ENCODE measurements around the gene CDH4.

The CDH4 gene

DNA sequence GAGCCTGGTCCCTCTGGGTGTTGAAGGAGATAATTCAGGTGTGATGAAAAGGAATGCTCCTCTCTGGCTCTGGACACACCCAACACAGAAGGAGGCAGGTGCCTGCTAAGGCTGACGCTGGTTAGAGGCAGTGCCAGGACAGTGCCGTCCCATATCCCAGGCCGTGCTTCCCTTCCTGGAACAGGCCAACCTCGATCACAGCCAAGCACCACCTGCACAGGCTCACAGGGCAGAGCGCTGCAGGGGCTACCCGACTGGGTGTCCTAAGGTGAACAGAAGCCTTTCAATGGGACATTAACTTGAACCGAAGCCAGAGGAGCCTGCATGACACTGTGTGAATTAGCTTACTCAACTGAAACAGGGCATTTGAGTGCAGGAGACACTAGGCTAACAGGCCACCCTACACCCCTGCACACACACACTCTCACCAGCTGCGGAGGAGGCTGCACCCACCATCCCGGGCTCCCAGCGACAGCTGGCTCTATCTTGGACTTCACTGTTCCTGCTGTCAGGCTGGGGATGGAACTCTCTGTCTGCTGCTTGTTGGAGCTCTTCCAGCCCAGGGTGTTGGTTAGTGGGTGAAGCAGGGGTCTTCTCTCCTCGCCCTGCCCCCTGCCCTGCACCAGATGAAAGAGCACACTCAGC, 466.4 kb downstream of the CDH4 start:
- TF ChIP-seq MAX (IDR thresholded peaks at IDR 0.05): no peak
- TF ChIP-seq CEBPB (IDR thresholded peaks at IDR 0.05): no peak
- TF ChIP-seq EGR1 (IDR thresholded peaks at IDR 0.05): no peak
- no peak for TF ChIP-seq TEAD4 (IDR thresholded peaks at IDR 0.05)
- no peak for TF ChIP-seq ZBTB7A (IDR thresholded peaks at IDR 0.05; ENCODE audit: low read depth)
- TF ChIP-seq, protein P1, sequence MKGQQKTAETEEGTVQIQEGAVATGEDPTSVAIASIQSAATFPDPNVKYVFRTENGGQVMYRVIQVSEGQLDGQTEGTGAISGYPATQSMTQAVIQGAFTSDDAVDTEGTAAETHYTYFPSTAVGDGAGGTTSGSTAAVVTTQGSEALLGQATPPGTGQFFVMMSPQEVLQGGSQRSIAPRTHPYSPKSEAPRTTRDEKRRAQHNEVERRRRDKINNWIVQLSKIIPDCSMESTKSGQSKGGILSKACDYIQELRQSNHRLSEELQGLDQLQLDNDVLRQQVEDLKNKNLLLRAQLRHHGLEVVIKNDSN (IDR thresholded peaks at IDR 0.05): no peak
- no peak for TF ChIP-seq RAD21 (IDR thresholded peaks at IDR 0.05; ENCODE audit: low read depth)
- no peak for TF ChIP-seq CREB1 (IDR thresholded peaks at IDR 0.05; ENCODE audit: low read depth)
- no peak for TF ChIP-seq FOXM1 (IDR thresholded peaks at IDR 0.05; ENCODE audit: borderline replicate concordance, low read depth)
- TF ChIP-seq TAF1 (IDR thresholded peaks at IDR 0.05; ENCODE audit: low read depth): no peak
- TF ChIP-seq NFIC (IDR thresholded peaks at IDR 0.05): no peak
- TF ChIP-seq, protein P2, sequence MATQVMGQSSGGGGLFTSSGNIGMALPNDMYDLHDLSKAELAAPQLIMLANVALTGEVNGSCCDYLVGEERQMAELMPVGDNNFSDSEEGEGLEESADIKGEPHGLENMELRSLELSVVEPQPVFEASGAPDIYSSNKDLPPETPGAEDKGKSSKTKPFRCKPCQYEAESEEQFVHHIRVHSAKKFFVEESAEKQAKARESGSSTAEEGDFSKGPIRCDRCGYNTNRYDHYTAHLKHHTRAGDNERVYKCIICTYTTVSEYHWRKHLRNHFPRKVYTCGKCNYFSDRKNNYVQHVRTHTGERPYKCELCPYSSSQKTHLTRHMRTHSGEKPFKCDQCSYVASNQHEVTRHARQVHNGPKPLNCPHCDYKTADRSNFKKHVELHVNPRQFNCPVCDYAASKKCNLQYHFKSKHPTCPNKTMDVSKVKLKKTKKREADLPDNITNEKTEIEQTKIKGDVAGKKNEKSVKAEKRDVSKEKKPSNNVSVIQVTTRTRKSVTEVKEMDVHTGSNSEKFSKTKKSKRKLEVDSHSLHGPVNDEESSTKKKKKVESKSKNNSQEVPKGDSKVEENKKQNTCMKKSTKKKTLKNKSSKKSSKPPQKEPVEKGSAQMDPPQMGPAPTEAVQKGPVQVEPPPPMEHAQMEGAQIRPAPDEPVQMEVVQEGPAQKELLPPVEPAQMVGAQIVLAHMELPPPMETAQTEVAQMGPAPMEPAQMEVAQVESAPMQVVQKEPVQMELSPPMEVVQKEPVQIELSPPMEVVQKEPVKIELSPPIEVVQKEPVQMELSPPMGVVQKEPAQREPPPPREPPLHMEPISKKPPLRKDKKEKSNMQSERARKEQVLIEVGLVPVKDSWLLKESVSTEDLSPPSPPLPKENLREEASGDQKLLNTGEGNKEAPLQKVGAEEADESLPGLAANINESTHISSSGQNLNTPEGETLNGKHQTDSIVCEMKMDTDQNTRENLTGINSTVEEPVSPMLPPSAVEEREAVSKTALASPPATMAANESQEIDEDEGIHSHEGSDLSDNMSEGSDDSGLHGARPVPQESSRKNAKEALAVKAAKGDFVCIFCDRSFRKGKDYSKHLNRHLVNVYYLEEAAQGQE (IDR thresholded peaks at IDR 0.05; ENCODE audit: low read depth): no peak
- no peak for TF ChIP-seq TCF12 (IDR thresholded peaks at IDR 0.05; ENCODE audit: low read depth)
- no peak for TF ChIP-seq YY1 (IDR thresholded peaks at IDR 0.05; ENCODE audit: low read depth)
- TF ChIP-seq EP300 (IDR thresholded peaks at IDR 0.05; ENCODE audit: borderline replicate concordance): no peak

GRCh38 chr20:61719691-61720347, 467.8 kb downstream of the CDH4 start:
- TF ChIP-seq CEBPB (IDR thresholded peaks at IDR 0.05): no peak
- TF ChIP-seq NFIC (IDR thresholded peaks at IDR 0.05): no peak
- no peak for TF ChIP-seq TCF12 (IDR thresholded peaks at IDR 0.05; ENCODE audit: low read depth)
- TF ChIP-seq, protein P1 (IDR thresholded peaks at IDR 0.05): no peak
- no peak for TF ChIP-seq RAD21 (IDR thresholded peaks at IDR 0.05; ENCODE audit: low read depth)
- no peak for TF ChIP-seq TAF1 (IDR thresholded peaks at IDR 0.05; ENCODE audit: low read depth)
- TF ChIP-seq MAX (IDR thresholded peaks at IDR 0.05): no peak
- TF ChIP-seq, protein P2 (IDR thresholded peaks at IDR 0.05; ENCODE audit: low read depth): no peak
- TF ChIP-seq CREB1 (IDR thresholded peaks at IDR 0.05; ENCODE audit: low read depth): no peak
- no peak for TF ChIP-seq EGR1 (IDR thresholded peaks at IDR 0.05)
- no peak for TF ChIP-seq YY1 (IDR thresholded peaks at IDR 0.05; ENCODE audit: low read depth)

DNA sequence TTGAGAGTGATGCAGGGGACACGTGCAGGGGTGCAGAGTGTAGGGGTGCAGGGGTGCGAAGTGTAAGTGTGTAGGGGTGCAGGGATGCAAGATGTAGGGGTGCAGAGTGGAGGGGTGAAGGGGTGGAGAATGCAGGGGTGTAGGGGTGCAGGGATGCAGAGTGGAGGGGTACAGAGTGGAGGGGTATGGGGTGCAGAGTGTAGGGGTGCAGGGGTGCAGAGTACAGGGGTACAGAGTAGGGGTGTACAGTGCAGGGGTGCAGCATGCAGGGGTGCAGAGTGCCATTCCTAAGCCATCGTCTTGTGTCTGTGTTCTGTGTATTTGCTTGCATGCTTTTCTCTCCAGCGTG, 468.3 kb downstream of the CDH4 start:
- TF ChIP-seq CEBPB (IDR thresholded peaks at IDR 0.05) (no peak), TEAD4 (IDR thresholded peaks at IDR 0.05) (no peak), ZBTB7A (IDR thresholded peaks at IDR 0.05; ENCODE audit: low read depth) (no peak), MAX (IDR thresholded peaks at IDR 0.05) (no peak), CREB1 (IDR thresholded peaks at IDR 0.05; ENCODE audit: low read depth) (no peak), TCF12 (IDR thresholded peaks at IDR 0.05; ENCODE audit: low read depth) (no peak), YY1 (IDR thresholded peaks at IDR 0.05; ENCODE audit: low read depth) (no peak), NFIC (IDR thresholded peaks at IDR 0.05) (no peak), EGR1 (IDR thresholded peaks at IDR 0.05) (no peak), EP300 (IDR thresholded peaks at IDR 0.05; ENCODE audit: borderline replicate concordance) (no peak), RAD21 (IDR thresholded peaks at IDR 0.05; ENCODE audit: low read depth) (no peak), FOXM1 (IDR thresholded peaks at IDR 0.05; ENCODE audit: borderline replicate concordance, low read depth) (no peak)
- TF ChIP-seq, protein P2 (IDR thresholded peaks at IDR 0.05; ENCODE audit: low read depth): no peak
- TF ChIP-seq, protein P1 (IDR thresholded peaks at IDR 0.05): no peak

Data from Ishikawa (cell line).